Stimulated activated CD4-positive, alpha-beta T cell treated with anti-CD3 and anti-CD28 coated beads, Interleukin-15, amount 100 ng/mL, for 1 hour (primary cell): ENCODE results near the gene VSTM2B.

Source experiments
- DNase-seq, 2 donors: peaks; one replicate each; pipeline ENCODE4 v3.0.0-alpha.2; 2020; ENCODE audit warnings: low read depth in 1 of 2, low spot score in 1 of 2

The VSTM2B gene

GRCh38 chr19:29529646-29530539, 4.1 kb downstream of the VSTM2B start:
- DNase-seq: no peak

DNA sequence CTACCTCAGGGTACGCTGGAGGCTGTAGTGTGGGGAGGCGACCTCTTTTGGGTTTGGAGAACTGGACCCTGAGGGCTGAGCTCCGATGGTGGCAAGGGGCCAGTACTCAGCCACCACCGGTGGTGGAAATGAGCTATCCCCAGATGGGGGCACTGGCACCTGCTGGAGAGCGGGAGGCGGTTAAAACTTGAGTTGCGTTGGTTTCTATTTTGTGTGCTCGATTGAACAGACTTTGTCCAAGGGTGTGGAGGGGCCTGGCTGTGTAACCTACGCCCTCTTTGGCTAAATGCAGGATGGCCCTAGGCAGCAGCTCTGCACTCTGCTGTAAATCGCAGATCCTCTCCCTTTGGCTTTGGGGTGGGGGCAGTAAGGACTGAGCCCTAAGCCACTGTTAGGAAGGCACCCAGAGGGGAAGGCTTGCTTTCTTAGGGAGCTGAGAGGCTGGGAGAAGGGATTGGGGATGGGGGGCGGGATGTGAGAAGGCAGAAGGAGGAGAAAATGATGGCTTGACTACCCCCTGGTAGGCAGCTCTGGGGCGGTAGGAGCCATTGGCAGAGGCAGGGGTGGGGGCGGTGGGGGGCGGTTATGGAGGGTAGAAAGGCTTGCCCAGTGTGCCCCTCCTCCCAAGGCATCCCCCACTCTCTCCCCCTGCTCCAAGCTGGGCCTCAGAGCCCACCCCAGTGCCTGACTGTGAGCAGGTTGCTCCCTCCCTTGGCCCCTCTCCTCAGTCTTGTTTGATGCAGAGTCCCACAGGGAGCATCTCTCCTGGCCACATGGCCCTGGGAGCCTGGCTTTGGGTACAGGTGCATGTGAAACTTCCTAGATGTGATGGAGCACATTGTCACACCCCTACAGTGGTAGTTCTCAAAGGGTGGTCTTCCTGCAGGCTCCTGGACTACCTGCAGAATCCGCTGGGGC, 5.0 kb downstream of the VSTM2B start:
- DNase-seq: no peak

- no peak for DNase-seq
These were observed 5.7 kb downstream of the VSTM2B start for GRCh38 chr19:29531458-29532025.

DNA sequence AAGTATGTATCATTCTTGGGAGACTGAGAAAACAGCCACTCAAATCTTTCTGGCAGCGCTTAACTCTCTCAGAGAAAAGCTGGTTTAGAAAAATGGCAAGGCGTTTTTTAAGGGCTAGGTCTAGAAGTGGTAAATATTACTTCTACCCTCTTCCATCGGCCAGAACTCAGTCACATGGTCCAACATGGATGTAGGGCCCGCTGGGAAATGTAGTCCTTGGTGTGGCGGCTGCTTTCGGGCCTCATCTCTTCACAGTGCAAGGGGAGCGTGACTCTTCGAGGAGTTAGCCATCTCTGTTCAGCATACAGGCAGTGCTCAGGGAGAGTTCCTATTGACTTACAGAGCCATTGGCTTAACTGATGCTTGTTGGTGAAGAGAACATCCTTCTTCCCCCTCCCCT, 6.3 kb downstream of the VSTM2B start:
- no peak for DNase-seq

GRCh38 chr19:29532956-29533355, 7.2 kb downstream of the VSTM2B start:
- no peak for DNase-seq

DNA sequence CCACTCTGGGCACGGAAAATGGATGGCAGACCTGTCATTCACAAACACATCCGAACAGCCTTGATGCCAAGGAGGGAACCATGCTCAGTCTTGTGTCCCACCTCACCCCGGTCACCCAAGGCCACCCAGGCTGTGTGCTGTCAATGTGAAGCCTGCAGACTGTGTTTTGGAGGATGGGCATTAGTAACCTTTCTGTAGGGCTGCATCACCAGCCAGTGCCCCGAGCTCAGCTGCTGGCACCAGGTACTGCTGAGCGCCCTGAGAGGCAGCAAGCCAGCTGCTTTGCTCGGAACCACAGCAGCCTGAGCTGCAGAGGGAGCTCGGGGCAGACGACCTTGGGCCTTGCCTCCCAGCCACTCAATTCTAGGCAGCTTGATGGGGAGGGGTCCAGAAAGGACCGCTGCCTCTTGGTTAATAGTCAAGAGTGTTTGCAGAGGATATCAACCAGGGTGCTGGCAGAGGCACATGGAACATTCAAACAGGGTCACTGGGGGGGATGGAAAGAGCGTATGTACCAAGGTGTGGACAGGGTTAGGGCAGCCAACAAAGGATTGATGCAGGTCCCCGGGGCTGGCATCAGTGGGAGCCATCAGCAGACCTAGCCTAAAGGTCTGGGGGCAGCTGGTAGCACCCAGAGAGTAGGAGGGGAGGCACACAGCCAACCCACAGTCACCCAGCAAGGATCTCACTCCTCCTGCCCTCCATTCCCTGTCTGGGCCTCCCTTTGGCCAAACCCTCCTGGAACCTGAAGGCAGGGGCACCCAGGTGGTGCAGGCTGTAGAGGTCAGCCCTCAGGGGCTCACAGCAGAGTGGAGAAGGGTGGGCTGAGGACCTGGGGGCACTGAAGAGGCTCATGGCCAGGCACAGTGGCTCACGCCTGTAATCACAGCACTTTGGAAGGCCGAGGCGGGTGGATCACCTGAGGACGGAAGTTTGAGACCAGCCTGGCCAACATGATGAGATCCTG, 8.1 kb downstream of the VSTM2B start:
- DNase-seq: no peak

DNA sequence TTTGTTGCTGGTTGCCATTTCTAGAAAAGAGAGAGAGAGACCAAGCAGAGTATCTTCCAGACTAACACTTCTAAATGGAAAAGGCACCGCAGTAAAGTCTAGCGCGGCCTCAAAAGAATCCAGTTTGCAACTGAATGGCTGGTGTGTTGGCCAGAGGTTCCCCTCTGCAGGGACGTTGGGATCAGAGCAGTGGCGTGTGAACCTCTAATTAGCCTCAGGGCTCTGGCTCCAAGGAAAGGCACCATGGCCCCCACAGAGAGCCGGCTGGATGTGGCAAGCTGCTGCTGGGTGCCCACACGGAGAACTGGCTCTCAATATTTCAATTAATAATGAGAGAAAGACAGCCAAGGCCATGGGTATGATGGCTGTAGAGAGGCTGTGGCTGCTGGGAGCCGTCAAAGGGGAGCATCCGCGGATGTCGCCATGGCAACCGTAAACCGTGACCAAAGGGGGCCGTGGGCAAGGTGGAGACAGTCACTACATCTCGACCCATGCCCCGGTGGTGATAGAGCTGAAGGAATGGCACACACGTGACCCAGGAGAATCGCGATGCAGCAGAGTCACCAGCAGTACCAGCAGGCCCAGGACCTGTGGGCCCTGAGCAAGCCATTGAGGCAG, 9.5 kb downstream of the VSTM2B start:
- DNase-seq: no peak

- DNase-seq: no peak
These were observed 10.3 kb downstream of the VSTM2B start for GRCh38 chr19:29535984-29536508.

DNA sequence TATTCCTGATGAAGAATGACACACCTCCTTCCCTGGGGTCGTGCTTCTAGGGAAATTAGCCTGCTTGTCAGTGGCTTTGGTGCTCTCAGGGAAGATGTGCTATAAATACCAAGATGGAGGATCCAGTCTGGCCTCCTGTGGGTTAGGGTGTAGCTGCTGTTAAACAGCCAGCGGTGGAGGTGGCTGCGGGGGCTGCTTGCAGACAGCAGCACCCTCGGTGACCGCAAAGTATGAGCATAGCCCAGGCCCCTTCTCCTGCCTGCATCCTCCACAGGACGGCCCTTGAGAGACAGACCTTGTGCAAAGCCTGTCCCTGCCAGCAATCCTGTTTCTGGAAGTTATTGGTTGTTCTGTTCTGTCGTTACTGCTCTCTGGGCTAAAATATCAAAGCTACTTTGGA, 11.4 kb downstream of the VSTM2B start:
- no peak for DNase-seq

DNA sequence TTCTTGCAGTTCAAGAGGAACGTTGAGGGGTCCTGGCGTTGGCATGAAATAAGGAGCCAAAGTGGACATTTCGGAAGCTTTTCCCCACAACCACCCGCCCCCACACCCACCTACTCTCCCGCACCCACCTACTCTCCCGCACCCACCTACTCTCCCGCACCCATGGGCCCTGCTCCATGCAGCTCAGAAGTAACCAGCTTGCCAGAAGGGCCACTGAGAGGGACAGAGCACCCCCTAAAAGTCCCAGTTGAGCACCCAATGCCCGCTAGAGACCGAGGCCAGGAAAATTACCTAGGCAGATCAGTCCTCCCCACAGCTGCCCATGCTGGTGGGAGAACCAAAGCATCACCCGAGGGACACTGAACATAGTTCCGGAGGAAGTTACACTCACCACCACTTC, 11.8 kb downstream of the VSTM2B start:
- DNase-seq: no peak

DNA sequence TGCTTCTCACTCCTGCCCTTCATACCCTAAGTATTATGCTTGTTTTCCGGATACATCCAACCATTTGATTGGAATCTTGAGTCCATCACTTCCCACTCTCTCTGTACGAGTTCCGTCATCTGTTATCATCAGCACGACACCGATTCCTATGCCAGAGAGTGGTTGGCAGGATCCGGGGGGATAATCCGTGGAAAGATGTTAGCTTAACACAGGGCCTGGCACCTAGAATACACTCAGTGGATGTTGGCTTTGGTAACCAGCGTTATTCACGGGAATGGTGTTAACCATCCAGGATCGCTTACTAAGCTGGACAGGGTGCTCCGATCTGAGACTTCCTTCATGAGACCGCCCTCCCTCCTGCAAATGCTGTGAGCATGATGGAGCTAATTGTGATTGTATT, 12.4 kb downstream of the VSTM2B start:
- no peak for DNase-seq

DNA sequence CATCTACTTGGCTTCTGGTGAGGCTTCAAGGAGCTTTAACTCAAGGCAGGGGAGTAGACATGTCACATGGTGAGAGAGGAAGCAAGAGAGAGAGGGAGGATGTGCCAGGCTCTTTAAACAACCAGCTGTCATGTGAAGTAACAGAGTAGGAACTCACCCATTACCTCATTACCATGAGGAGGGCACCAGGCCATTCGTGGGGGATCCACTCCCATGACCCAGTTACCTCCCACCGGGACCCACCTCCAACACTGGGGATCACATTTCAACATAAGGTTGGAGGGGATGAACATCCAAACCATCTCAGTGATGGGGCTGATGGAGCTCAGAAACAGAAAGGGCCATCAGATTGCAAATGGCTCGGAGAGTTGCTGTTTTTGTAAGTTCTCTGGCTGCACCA, 12.9 kb downstream of the VSTM2B start:
- no peak for DNase-seq

- DNase-seq: no peak
These were observed 13.3 kb downstream of the VSTM2B start for GRCh38 chr19:29539131-29539530.

GRCh38 chr19:29539670-29540069, 13.9 kb downstream of the VSTM2B start:
- no peak for DNase-seq

GRCh38 chr19:29540114-29540513, 14.3 kb downstream of the VSTM2B start:
- no peak for DNase-seq

DNA sequence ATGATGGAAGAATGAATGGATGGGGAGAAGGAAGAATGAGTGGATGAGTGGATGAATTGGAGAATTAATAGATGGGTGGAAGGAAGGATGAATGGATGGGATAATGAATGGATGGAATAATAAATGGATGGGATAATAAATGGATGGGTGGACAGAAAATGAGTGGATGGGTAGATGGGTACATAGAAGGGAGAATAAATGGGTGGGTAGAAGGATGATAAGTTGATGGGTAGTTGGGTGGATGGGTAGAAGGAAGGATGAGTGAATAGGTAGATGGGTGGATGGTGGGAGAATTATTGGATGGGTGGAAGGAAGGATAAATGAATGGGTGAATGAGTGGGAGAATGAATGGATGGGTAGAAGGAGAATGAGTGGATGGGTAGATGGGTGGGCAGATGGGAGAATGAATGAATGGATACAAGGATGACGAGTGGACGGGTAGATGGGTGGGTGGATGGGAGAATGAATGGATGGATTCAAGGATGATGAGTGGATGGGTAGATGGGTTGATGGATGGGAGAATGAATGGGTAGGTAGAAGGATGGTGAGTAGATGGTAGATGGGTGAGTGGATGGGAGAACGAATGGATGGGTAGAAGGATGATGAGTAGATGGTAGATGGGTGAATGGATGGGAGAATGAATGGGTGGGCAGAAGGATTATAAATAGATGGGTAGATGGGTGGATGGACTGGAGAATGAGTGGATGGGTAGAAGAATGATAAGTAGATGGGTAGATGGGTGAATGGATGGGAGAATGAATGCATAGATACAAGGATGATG, 15.9 kb downstream of the VSTM2B start:
- DNase-seq: no peak

GRCh38 chr19:29542327-29542726, 16.5 kb downstream of the VSTM2B start:
- DNase-seq: no peak

DNA sequence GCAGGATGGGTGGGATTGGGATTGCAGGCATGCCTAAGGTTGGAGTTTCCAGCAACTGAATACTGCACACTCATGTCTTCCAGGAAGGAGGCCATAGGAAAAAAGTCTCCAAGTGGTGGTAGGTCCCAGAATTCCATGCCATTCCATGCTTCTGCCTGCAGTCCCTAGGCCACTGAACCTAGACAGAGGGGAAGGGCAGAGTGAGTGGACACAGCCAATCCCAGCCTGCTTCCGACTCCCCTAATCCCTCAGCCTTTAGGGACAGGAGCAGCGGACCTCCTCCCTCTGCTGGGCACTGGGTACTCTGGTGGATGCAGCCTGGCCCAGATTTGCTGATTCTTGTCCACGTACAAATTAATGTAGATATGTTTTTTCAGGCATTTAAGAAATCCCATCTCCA, 17.0 kb downstream of the VSTM2B start:
- no peak for DNase-seq

DNA sequence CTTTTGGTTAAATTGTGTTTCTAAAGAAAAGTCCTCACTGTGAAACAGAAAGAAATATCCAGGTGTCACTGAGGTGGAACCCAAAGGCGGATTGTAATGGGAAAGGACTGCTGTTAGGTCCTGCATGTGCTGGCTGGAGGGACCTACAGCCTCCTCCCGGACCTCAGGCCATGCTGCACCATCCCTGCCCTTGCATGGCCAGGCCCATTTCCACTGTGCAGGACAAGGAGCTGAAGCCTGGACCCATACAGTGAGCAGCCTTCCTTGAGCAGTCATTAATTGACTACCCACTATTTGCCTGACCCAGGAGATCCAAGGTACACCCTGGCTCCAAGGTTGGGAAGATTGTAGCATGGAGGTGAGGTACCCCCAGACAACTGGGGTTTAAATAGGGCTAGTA, 17.6 kb downstream of the VSTM2B start:
- DNase-seq: no peak
